Measurements from ENCODE around the gene ANGPTL2.
"Not testable (repeated sequence)": the region's sequence is repeated elsewhere in the genome, so short reads cannot be mapped to it uniquely, and the experiment has no call there.

Gene ANGPTL2

GRCh38 chr9:127155314-127155960, 33.0 kb upstream of the ANGPTL2 start:
- no peak for DNase-seq (ENCODE audit: low read depth in 2 of 2, low spot score in 1 of 2)

DNA sequence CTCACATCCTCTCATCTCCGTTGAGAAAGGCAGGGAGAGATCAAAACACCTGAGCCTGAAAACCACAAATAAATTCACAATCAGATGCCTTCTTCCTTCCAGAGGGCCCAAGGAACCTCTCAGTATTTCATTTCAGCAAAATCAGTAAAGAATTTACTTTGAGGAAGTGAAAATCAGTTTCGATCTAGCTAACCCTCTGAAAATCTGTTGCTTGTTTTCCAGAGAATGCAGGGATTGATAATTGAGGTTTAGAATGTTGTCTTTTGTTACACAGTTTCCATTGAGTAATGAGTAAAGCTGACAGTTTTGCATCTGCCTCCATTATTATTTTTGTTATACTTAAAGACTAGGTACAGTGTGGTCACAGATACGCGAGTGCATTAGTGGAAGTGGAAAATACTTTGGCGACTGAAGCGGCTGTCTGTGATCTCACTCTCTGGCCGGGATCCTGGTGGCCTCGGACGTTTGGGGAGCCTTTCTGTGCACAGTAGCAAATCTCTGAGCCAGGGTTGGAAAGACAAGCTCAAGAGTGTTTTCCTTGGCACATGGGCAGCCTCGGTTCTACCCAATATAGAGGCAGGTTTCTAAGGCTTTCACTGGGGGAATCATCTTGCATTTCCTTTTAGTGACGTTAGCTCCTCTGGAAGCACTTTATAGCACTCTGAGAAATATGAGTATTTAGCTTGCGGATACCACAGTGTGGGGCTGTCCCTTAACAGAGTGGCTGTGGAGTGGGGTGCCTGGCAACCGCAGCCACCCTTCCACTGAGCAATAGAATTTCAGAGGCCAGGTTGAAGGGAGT, 32.2 kb upstream of the ANGPTL2 start:
- no peak for DNase-seq (ENCODE audit: low read depth in 2 of 2, low spot score in 1 of 2)

DNA sequence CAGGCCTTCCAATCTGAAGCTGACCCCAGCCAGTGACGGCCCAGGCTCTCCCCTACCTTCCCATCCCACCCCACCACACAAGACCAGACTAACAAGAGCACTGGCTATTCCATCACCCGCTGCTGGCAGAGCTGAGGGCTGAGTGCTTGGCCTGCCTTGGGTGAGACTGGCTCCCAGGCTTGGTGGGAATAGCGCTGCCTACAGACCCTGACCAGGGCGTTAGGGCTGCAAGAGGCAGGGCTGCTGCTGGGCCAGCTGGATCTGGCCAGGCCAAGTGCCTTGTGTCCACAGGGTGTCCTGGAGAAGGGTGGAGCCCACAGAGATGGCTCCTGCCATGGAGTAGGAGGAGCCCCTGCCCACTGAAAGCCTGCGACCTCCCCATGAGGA, 31.6 kb upstream of the ANGPTL2 start:
- no peak for DNase-seq (ENCODE audit: low read depth in 2 of 2, low spot score in 1 of 2)

- DNase-seq (ENCODE audit: low read depth in 2 of 2, low spot score in 1 of 2), result no peak
Measured at GRCh38 chr9:127153501-127153900, 31.1 kb upstream of the ANGPTL2 start.

- no peak for DNase-seq (ENCODE audit: low read depth in 2 of 2, low spot score in 1 of 2)
Measured at GRCh38 chr9:127149463-127150390, 27.3 kb upstream of the ANGPTL2 start.

DNA sequence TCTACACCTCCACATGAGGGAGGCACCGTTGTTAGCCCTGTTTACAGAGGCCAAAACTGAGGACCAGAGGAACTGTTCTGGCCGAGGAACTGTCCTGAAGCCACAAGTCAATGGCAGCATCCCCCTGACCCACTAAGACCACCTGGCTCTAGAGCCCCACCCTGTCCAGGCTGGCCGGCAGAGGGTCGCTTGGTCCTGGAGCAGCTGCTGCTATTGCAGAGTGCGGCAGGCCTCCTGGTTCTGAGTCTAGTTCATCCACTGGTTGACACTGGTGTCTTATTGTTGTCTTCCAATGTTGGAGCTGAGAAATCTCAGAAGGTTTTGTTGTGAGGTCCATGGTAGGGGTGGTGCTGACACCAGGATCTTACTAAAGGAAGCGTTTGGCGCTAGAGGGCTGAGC, 26.6 kb upstream of the ANGPTL2 start:
- no peak for DNase-seq (ENCODE audit: low read depth in 2 of 2, low spot score in 1 of 2)

DNA sequence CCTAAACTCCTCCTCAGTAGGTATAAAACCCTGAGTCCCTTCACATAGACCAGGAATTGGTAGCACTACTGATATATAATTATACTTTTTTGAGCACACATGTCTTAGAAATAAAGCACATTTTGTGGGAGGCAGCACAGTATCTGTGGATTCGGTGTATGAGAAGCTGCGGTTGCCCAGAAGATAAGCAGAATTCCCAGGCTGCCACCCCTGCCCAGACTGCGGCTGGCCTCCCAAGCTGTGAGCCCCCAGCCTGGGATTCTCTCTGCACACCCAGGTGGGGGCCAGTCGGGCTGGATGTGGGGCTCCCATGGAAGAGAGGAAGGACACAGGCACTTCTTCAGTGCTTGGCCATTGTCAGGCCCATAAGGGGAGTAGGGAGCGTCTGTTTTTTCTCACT, 25.6 kb upstream of the ANGPTL2 start:
- no peak for DNase-seq (ENCODE audit: low read depth in 2 of 2, low spot score in 1 of 2)

- DNase-seq (ENCODE audit: low read depth in 2 of 2, low spot score in 1 of 2), result no peak
Measured at GRCh38 chr9:127147251-127147650, 24.8 kb upstream of the ANGPTL2 start.

DNA sequence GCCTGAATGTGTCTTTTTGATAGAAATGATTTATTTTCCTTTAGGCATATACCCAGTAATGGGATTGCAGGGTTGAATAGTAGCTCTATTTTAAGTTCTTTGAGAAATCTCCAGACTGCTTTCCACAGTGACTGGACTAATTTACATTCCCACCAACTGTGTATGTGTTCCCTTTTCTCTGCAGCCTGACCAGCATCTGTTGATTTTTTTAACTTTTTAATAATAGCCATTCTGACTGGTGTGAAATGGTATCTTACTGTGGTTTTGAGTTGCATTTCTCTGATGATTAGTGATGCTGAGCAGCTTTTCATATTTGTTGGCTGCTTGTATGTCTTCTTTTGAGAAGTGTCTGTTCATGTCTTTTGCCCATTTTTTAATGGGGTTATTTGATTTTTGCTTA, 24.4 kb upstream of the ANGPTL2 start:
- not testable (repeated sequence) for DNase-seq (ENCODE audit: low read depth in 2 of 2, low spot score in 1 of 2)

GRCh38 chr9:127144670-127145445, 22.4 kb upstream of the ANGPTL2 start:
- DNase-seq (ENCODE audit: low read depth in 2 of 2, low spot score in 1 of 2), result no peak

DNA sequence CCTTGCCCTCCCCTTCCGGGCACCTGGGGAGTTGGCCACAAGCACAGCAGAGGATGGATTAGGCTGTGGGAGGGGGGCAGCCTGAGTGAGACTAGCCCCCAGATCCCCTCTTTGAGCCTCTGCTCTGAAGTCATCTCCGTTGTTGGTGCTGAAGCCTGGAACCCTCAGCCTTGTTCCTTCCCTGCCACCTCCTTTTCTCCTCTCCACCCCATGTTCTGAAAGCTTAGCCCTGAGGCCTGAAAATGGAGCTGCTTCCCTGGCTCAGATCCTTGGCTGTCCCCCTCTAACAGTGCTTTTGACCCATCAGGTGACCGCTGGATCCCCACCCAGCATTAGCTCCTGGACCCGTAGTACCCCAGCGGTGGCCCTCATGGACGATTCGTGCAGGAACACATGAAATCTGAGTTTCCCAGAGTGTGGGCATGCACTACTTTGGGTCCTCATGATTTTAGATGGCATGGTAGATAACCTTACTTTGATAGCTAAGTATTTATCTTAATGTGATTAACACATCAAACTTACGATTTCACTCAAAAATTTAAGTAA, 21.6 kb upstream of the ANGPTL2 start:
- no peak for DNase-seq (ENCODE audit: low read depth in 2 of 2, low spot score in 1 of 2)

GRCh38 chr9:127142931-127143464, 20.6 kb upstream of the ANGPTL2 start:
- DNase-seq (ENCODE audit: low read depth in 2 of 2, low spot score in 1 of 2), result no peak

DNA sequence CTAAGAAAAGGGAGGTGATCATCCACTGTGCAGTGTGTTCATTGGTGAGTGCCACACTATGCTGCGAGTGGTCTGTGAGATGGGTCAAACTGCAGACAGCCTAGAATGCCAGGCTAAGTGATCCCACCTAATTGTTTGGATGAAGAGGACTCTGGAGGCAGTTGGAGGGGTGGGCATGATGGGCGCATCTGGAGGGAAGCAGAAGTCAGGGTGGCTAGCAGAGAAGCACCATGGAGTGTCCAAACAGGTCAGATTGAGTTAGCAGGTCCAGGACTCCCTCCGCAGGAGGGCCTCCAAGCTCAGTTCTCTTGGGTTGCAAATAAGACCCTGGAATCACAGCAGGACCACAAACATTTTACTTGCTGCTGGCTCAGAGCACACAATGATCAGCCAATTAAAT, 19.9 kb upstream of the ANGPTL2 start:
- DNase-seq (ENCODE audit: low read depth in 2 of 2, low spot score in 1 of 2), result no peak

DNA sequence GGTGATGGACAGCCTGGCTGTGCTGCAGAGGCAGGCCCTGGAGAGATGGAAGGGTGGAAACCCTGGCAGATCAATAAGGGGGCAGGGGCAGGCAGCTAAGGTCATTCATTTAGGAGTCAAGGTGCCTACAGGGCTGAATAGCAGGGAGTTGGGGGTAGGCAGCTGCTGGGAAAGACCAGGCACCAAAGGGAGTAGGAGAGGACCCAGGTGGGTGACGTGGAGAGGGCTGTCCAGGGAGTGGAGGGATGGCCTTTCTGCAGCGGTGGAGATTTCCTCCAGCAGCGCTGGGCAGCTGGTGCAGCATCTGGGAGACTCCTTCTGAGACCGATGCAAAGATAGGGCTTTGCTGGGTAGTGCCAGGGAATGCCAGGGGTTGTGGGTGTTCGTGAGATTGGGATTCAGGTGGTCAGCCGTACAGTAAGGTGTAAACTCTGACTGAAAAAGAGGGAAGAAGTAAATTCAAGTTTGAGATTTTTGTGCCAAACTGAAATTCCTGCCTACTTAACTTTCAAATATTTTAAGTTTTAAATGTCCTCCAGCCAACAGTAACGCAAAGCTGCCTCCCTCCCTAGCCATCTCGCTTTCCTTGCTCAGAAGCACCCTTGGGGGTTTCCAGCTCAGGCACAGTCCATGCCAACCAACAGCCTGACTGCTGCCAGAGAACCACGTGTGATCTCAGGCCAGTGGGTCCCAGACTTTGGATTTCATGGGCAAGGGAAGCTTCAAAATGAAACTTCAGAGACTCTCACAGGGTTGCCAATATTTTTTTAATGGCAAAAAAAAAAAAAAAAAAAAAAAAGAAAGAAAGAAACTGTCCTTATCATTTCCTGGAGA, 18.6 kb upstream of the ANGPTL2 start:
- no peak for DNase-seq (ENCODE audit: low read depth in 2 of 2, low spot score in 1 of 2)

DNA sequence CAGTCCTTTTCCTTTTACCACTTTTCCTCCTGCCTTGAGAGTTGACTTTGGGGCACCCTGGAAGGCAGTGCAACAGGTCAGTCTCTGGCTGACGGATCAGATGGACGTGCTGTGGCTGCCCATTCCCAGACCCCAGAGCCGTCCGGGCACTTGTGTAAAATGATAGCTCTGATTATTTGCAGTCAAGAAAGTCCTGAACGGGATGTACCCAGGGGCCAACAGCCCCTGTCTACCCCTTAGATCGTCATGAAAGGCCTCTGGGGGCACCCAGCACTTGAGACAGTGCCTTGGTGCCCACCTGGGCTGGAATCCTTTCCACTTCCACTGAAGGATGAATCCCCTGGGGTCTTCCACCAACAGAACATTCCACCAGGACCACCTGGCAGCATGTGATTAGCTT, 17.7 kb upstream of the ANGPTL2 start:
- DNase-seq (ENCODE audit: low read depth in 2 of 2, low spot score in 1 of 2), result no peak

- DNase-seq (ENCODE audit: low read depth in 2 of 2, low spot score in 1 of 2), result no peak
Measured at GRCh38 chr9:127139775-127140174, 17.3 kb upstream of the ANGPTL2 start.

DNA sequence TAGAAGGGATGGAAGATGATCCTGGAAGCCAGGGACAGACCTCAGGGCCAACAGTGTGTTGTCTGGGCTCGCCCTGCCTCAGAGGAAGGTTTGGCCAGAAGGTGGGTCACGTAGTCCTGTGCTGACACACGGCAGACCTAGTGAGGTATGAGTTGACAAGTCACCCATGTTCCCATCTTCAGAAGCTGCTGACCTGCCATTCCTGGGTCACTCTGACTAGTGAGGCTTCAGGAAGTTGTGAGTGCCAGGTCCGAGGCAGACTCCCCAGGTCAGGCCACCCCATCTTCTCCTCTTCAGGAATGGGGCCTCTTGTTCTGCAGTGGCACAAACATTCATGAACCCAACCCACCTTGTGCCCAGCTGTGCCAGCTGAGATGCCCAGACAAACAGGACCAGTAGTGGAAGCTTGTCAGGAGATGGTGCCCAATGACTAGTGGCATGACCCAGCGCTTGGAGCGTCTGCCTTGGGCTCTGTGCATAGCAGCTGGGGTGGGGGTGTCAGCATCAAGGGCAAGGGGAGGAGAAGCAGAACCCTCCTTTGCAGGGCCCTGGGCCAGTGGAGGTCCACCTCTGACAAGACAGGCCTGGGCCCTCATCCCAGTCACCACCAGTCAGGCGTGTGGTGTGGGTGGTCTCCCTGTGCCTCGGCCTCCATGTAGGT, 16.8 kb upstream of the ANGPTL2 start:
- no peak for DNase-seq (ENCODE audit: low read depth in 2 of 2, low spot score in 1 of 2)

- no peak for DNase-seq (ENCODE audit: low read depth in 2 of 2, low spot score in 1 of 2)
Measured at GRCh38 chr9:127138444-127138843, 16.0 kb upstream of the ANGPTL2 start.

Measured in stimulated activated CD8-positive, alpha-beta memory T cell treated with anti-CD3 and anti-CD28 coated beads, Interleukin-4, amount 100 ng/mL, for 1 hour (primary cell).